Endothelial cell of umbilical vein (primary cell): ENCODE results near the gene CIB1. TPM values are rescaled to one million over a fixed set of nuclear protein-coding genes. Genes with fewer than 3 reads are reported as not detected.

Experiments
- BruUV-seq: library from RNA; stranded (reverse); fragments of 400-500 nt; replicated peaks from 2 replicates; lab custom pipeline; 2021; lab: Mats Ljungman, UMichigan
- CTCF ChIA-PET: fragments of 300-600, 350-600 bp; sonication (Branson Sonifier 250); formaldehyde crosslinking; loops from one replicate; lab custom pipeline; 2021; ENCODE audit warnings: antibody characterized with exemption, inconsistent platforms; lab: Charles Lee
- POLR2A ChIA-PET: fragments of 300-600, 350-600 bp; sonication (Branson Sonifier 250); formaldehyde crosslinking; loops from one replicate; lab custom pipeline; 2021; ENCODE audit warnings: antibody characterized with exemption, inconsistent platforms; lab: Charles Lee
- DNase-seq: peaks from one replicate; pipeline ENCODE4 v3.0.0-alpha.2; 2011; ENCODE audit warnings: low read depth, low spot score
- FAIRE-seq: peaks from 2 replicates; lab custom pipeline; 2011; peaks lifted over from hg19 to GRCh38; lab: Jason Lieb, UNC
- H2AFZ ChIP-seq: 2 replicates; pipeline ENCODE4 v1.6.0; 2012; ENCODE audit warnings: low read depth, low read length, control low read depth, inconsistent platforms
- H3K27ac ChIP-seq: 2 replicates; pipeline ENCODE4 v1.5.1; 2011; ENCODE audit warnings: low read depth, mild to moderate bottlenecking, control low read depth, low read length, moderate library complexity; ENCODE audit not compliant: insufficient read depth
- H3K27me3 ChIP-seq, 2 experiments: 2 replicates each; pipeline versions ENCODE4 v1.6.0 to v1.6.1; 2011; ENCODE audit warnings: low read length in 2 of 2, mixed read lengths in 1 of 2; ENCODE audit not compliant: control insufficient read depth in 2 of 2, insufficient read depth in 2 of 2
- H3K36me3 ChIP-seq, 2 experiments: 2 replicates in 1 of 2; 3 replicates in 1 of 2; pipeline ENCODE4 v1.5.1; 2011; ENCODE audit warnings: low read length in 2 of 2, mild to moderate bottlenecking in 1 of 2, moderate library complexity in 1 of 2; ENCODE audit not compliant: control insufficient read depth in 2 of 2, insufficient read depth in 2 of 2; ENCODE audit errors: extremely low read depth in 1 of 2
- H3K4me1 ChIP-seq: 3 replicates; pipeline ENCODE4 v1.5.1; 2011; ENCODE audit warnings: mild to moderate bottlenecking, low read length; ENCODE audit not compliant: control insufficient read depth, insufficient read depth; ENCODE audit errors: extremely low read depth
- H3K4me2 ChIP-seq: 2 replicates; pipeline ENCODE4 v1.6.1; 2011; ENCODE audit warnings: low read length, control low read depth, mixed read lengths; ENCODE audit not compliant: insufficient read depth
- H3K4me3 ChIP-seq, 3 experiments: fragments of 200-600 bp in 1 of 3; sonication (generic), shearing (Covaris generic) in 1 of 3; replicated peaks in 1 of 3; 2 replicates each; pipeline ENCODE4 v1.5.1; 2011 to 2016; ENCODE audit warnings: control low read depth in 3 of 3, low read length in 3 of 3, mild to moderate bottlenecking in 2 of 3, inconsistent platforms in 1 of 3, low read depth in 1 of 3, moderate library complexity in 1 of 3; ENCODE audit not compliant: insufficient read depth in 1 of 3
- H3K79me2 ChIP-seq: 2 replicates; pipeline ENCODE4 v1.6.0; 2012; ENCODE audit warnings: low read length, inconsistent platforms; ENCODE audit not compliant: control insufficient read depth, insufficient read depth
- H3K9ac ChIP-seq: replicated peaks from 2 replicates; pipeline ENCODE3; 2011; ENCODE audit warnings: low read length, control low read depth; ENCODE audit not compliant: insufficient read depth; ENCODE audit errors: extremely low read depth
- H3K9me1 ChIP-seq: replicated peaks from 3 replicates; pipeline ENCODE4 v1.6.0; 2011; ENCODE audit warnings: mild to moderate bottlenecking, low read length; ENCODE audit not compliant: control insufficient read depth, insufficient read depth; ENCODE audit errors: extremely low read depth
- H3K9me3 ChIP-seq: replicated peaks from 2 replicates; pipeline ENCODE4 v1.5.1; 2012; ENCODE audit warnings: low read length, inconsistent platforms; ENCODE audit not compliant: control insufficient read depth, insufficient read depth
- H4K20me1 ChIP-seq: replicated peaks from 2 replicates; pipeline ENCODE3; 2011; ENCODE audit warnings: mild to moderate bottlenecking, low read length; ENCODE audit not compliant: control insufficient read depth, insufficient read depth; ENCODE audit errors: extremely low read depth
- CTCF ChIP-seq, 2 donors: IDR thresholded peaks; 1 replicate in 1 of 2; 2 replicates in 1 of 2; pipeline ENCODE4 v1.5.1; 2011; ENCODE audit warnings: low read length in 2 of 2, mild to moderate bottlenecking in 2 of 2, moderate library complexity in 2 of 2, control low read depth in 1 of 2, inconsistent platforms in 1 of 2, low read depth in 1 of 2; ENCODE audit not compliant: insufficient read depth in 1 of 2; ENCODE audit errors: extremely low read depth in 1 of 2
- EZH2 ChIP-seq: IDR thresholded peaks from 2 replicates; pipeline ENCODE4 v1.6.1; 2012; ENCODE audit warnings: borderline replicate concordance, low read depth, mild to moderate bottlenecking, moderate library complexity, low read length, inconsistent platforms; ENCODE audit not compliant: severe bottlenecking
- FOS ChIP-seq: IDR thresholded peaks from 2 replicates; pipeline ENCODE4 v1.6.1; 2011; ENCODE audit warnings: mild to moderate bottlenecking, low read length, moderate library complexity, borderline replicate concordance; ENCODE audit not compliant: insufficient read depth
- GATA2 ChIP-seq: IDR thresholded peaks from 2 replicates; pipeline ENCODE4 v1.7.0; 2011; ENCODE audit warnings: low read depth, mild to moderate bottlenecking, moderate library complexity, mixed read lengths, low read length; ENCODE audit not compliant: insufficient read length, insufficient read depth
- JUN ChIP-seq: IDR thresholded peaks from 2 replicates; pipeline ENCODE4 v1.6.1; 2011; ENCODE audit warnings: borderline replicate concordance, low read depth; ENCODE audit not compliant: insufficient read length, insufficient read depth
- MAX ChIP-seq: IDR thresholded peaks from 2 replicates; pipeline ENCODE4 v1.6.1; 2011; ENCODE audit not compliant: insufficient read depth, insufficient read length
- MYC ChIP-seq: IDR thresholded peaks from one replicate; pipeline ENCODE4 v1.6.1; 2011; ENCODE audit warnings: mild to moderate bottlenecking, low read depth, low read length
- POLR2A ChIP-seq: IDR thresholded peaks from 2 replicates; pipeline ENCODE4 v1.6.1; 2012; ENCODE audit warnings: low read depth, mild to moderate bottlenecking, control low read depth, low read length
- POLR2AphosphoS5 ChIP-seq: IDR thresholded peaks from 2 replicates; pipeline ENCODE4 v1.6.1; 2012; ENCODE audit warnings: low read depth, mild to moderate bottlenecking, control low read depth, low read length, moderate library complexity; ENCODE audit not compliant: insufficient read depth
- dilution Hi-C: fragments of 300-500 bp; cut with MboI; formaldehyde crosslinking; loops from one replicate; pipeline ENCODE4 v1.15.0; 2019; ENCODE audit warnings: low sequenced_read_pairs; ENCODE audit not compliant: extremely low pct_ligation_motif_present
- intact Hi-C: fragments of 100-400 bp; cut with micrococcal nuclease; formaldehyde crosslinking; loops from one replicate; pipeline ENCODE4 v1.10.0; 2022
- polyA plus RNA-seq, 4 experiments: library from polyadenylated mRNA; depleted of rRNA in 3 of 4; stranded (reverse) in 3 of 4; unstranded in 1 of 4; fragments of >200 nt; gene quantifications; 2 replicates each; pipeline versions ENCODE4 v1.2.1 to v1.2.3, GENCODE V29; 2011 to 2012; ENCODE audit warnings: missing spikeins in 1 of 4
- total RNA-seq: library from RNA; stranded (reverse); gene quantifications from 2 replicates; pipeline ENCODE4 v1.2.3, GENCODE V29; 2021

Gene CIB1
- total and polyA plus RNA-seq, 2 donors (not counting 3 experiments of a cell fraction or from before 2014, with no cell fraction given), result 58.3 to 105 TPM

- intact Hi-C loops, result loop anchor here (10.0 kb wide), 1 partner anchor 318 kb away; the partner anchor contains the start of gene AP3S2
- Histone ChIP-seq H3K4me2 (no peak overlapping the region), H3K4me1 (peaks cover 12% of the 10 kb centered on the region), H3K27me3 (no peaks in the 10 kb centered on the region), H3K79me2 (no peaks in the 10 kb centered on the region), H3K9me3 (no peaks in the 10 kb centered on the region), H3K4me3 (no peak overlapping the region), H3K9ac (no peak overlapping the region), H3K27ac (no peak overlapping the region), H4K20me1 (no peaks in the 10 kb centered on the region), H3K9me1 (no peaks in the 10 kb centered on the region), H3K36me3 (no peaks in the 10 kb centered on the region), H2AFZ (no peak overlapping the region)
- BruUV-seq, result no TSS peak
- FAIRE-seq, result no peak
- dilution Hi-C loops, result loop anchor here (10.0 kb wide), 1 partner anchor 68 kb away; no protein-coding TSS in a partner anchor
- POLR2A ChIA-PET, result no interaction called here
- no peak for TF ChIP-seq POLR2AphosphoS5
- no peak for TF ChIP-seq MAX
- no peak for TF ChIP-seq EZH2
- TF ChIP-seq FOS, result no peak
- TF ChIP-seq MYC, result no peak
- TF ChIP-seq CTCF (IDR thresholded peaks at IDR 0.05; ENCODE audit: extremely low read depth in 1 of 2, insufficient read depth in 1 of 2, low read depth in 1 of 2, low read length in 2 of 2), result no peak
- TF ChIP-seq GATA2, result no peak
- no peak for TF ChIP-seq POLR2A
- no peak for TF ChIP-seq JUN
- DNase-seq, result no peak
- CTCF ChIA-PET, result interaction anchor here (0.8 to 2.2 kb wide), 4 partner anchors 9 to 110 kb away, joined by 3 to 12 read pairs (median 8); partner anchors contain the start of genes CIB1, GDPGP1, IDH2 and SEMA4B
Measured at GRCh38 chr15:90212221-90213098, 21.3 kb downstream of the CIB1 start.
